IPS DF 6.9 (cell line): ENCODE data around the gene ACOT11.

ENCODE experiments used
- DNase-seq: peaks from one replicate; pipeline ENCODE4 v3.0.0-alpha.2; 2013; ENCODE audit warnings: low read depth, low spot score
- H3K27ac ChIP-seq: one replicate; pipeline ENCODE4 v1.5.1; 2013; ENCODE audit warnings: low read length, control low read depth
- H3K27me3 ChIP-seq: 2 replicates; pipeline ENCODE4 v1.6.1; 2013; ENCODE audit warnings: mild to moderate bottlenecking, low read length; ENCODE audit not compliant: control insufficient read depth, insufficient read depth
- H3K36me3 ChIP-seq: 2 replicates; pipeline ENCODE4 v1.6.1; 2013; ENCODE audit warnings: low read length; ENCODE audit not compliant: control insufficient read depth, insufficient read depth
- H3K4me1 ChIP-seq: 2 replicates; pipeline ENCODE4 v1.6.1; 2013; ENCODE audit warnings: low read length; ENCODE audit not compliant: control insufficient read depth, insufficient read depth
- H3K4me3 ChIP-seq: 2 replicates; pipeline ENCODE4 v1.5.1; 2013; ENCODE audit warnings: mild to moderate bottlenecking, low read length
- H3K9me3 ChIP-seq: 2 replicates; pipeline ENCODE4 v1.6.1; 2013; ENCODE audit warnings: low read length, inconsistent platforms; ENCODE audit not compliant: control insufficient read depth, insufficient read depth
- WGBS: extraction: QIAGEN DNeasy Blood & Tissue Kit; methylation state at CpG from one replicate; pipeline ENCODE4 v1.1.7; 2013; ENCODE audit warnings: mixed read lengths, missing lambda C conversion rate; ENCODE audit not compliant: insufficient read length, insufficient coverage; 5-methylcytosine and 5-hydroxymethylcytosine counted together

The ACOT11 gene

GRCh38 chr1:54585181-54586066 lies 37.4 kb downstream of the ACOT11 start:
- Histone ChIP-seq H3K27ac (no peak overlapping the region), H3K4me3 (no peak overlapping the region), H3K36me3 (no peaks in the 10 kb centered on the region), H3K27me3 (no peaks in the 10 kb centered on the region), H3K4me1 (peaks cover 11% of the 10 kb centered on the region), H3K9me3 (no peaks in the 10 kb centered on the region)
- no peak for DNase-seq
- WGBS: no CpG with 5 or more reads among the region's 15 CpGs

- Histone ChIP-seq H3K27me3 (no peaks in the 10 kb centered on the region), H3K4me1 (peaks cover 1% of the 10 kb centered on the region; the same call in 1 of the 2 replicates), H3K27ac (no peak overlapping the region), H3K36me3 (no peaks in the 10 kb centered on the region), H3K4me3 (no peak overlapping the region), H3K9me3 (no peaks in the 10 kb centered on the region)
- DNase-seq: no peak
- WGBS: no CpG with 5 or more reads among the region's 2 CpGs
These were observed 40.3 kb downstream of the ACOT11 start for GRCh38 chr1:54588377-54588776.

- H3K27me3 ChIP-seq: no peaks in the 10 kb centered on the region
- no CpG with 5 or more reads among the region's 5 CpGs for WGBS
- DNase-seq: no peak
- peaks cover 1% of the 10 kb centered on the region; the same call in 1 of the 2 replicates for H3K4me1 ChIP-seq
- no peak overlapping the region for H3K4me3 ChIP-seq
- H3K9me3 ChIP-seq: no peaks in the 10 kb centered on the region
- H3K36me3 ChIP-seq: no peaks in the 10 kb centered on the region
- H3K27ac ChIP-seq: no peak overlapping the region
These were observed 43.2 kb downstream of the ACOT11 start for GRCh38 chr1:54591127-54591756.

- no peak for DNase-seq
- H3K27me3 ChIP-seq: no peaks in the 10 kb centered on the region
- WGBS: no CpG with 5 or more reads among the region's 10 CpGs
- peaks cover 3% of the 10 kb centered on the region for H3K4me1 ChIP-seq
- H3K27ac ChIP-seq: no peak overlapping the region
- no peak overlapping the region for H3K4me3 ChIP-seq
- H3K9me3 ChIP-seq: no peaks in the 10 kb centered on the region
- no peaks in the 10 kb centered on the region for H3K36me3 ChIP-seq
These were observed 45.6 kb downstream of the ACOT11 start for GRCh38 chr1:54593571-54594160.

GRCh38 chr1:54594463-54594862 lies 46.4 kb downstream of the ACOT11 start:
- Histone ChIP-seq H3K9me3 (no peaks in the 10 kb centered on the region), H3K4me1 (peaks cover 3% of the 10 kb centered on the region), H3K27me3 (no peaks in the 10 kb centered on the region), H3K27ac (no peak overlapping the region), H3K36me3 (no peaks in the 10 kb centered on the region), H3K4me3 (no peak overlapping the region)
- DNase-seq: no peak
- no CpG with 5 or more reads among the region's 16 CpGs for WGBS

GRCh38 chr1:54595956-54596498 lies 48.0 kb downstream of the ACOT11 start:
- Histone ChIP-seq H3K36me3 (no peaks in the 10 kb centered on the region), H3K4me3 (no peak overlapping the region), H3K9me3 (no peaks in the 10 kb centered on the region), H3K27ac (no peak overlapping the region), H3K27me3 (no peaks in the 10 kb centered on the region), H3K4me1 (peaks cover 1% of the 10 kb centered on the region; the same call in 1 of the 2 replicates)
- no peak for DNase-seq
- no CpG with 5 or more reads among the region's 3 CpGs for WGBS

- DNase-seq: no peak
- WGBS: no CpG with 5 or more reads among the region's 3 CpGs
- no peaks in the 10 kb centered on the region for H3K36me3 ChIP-seq
These were observed 48.7 kb downstream of the ACOT11 start for GRCh38 chr1:54596756-54597155.

GRCh38 chr1:54597455-54598030 lies 49.5 kb downstream of the ACOT11 start:
- H3K4me3 ChIP-seq: no peak overlapping the region
- WGBS: no CpG with 5 or more reads among the region's 3 CpGs
- DNase-seq: no peak
- no peaks in the 10 kb centered on the region for H3K27me3 ChIP-seq
- no peaks in the 10 kb centered on the region for H3K9me3 ChIP-seq
- H3K27ac ChIP-seq: no peak overlapping the region
- no peaks in the 10 kb centered on the region for H3K36me3 ChIP-seq
- peaks cover 1% of the 10 kb centered on the region; the same call in 1 of the 2 replicates for H3K4me1 ChIP-seq

More at GRCh38 chr1:54596756-54597155, 48.7 kb downstream of the ACOT11 start:
- Histone ChIP-seq H3K27me3 (no peaks in the 10 kb centered on the region), H3K9me3 (no peaks in the 10 kb centered on the region), H3K4me3 (no peak overlapping the region), H3K27ac (no peak overlapping the region), H3K4me1 (peaks cover 1% of the 10 kb centered on the region; the same call in 1 of the 2 replicates)

- DNase-seq: no peak
- H3K9me3 ChIP-seq: no peaks in the 10 kb centered on the region
- H3K4me3 ChIP-seq: no peak overlapping the region
- no peak overlapping the region for H3K27ac ChIP-seq
- H3K4me1 ChIP-seq: peaks cover 1% of the 10 kb centered on the region; the same call in 1 of the 2 replicates
- H3K36me3 ChIP-seq: no peaks in the 10 kb centered on the region
- no peaks in the 10 kb centered on the region for H3K27me3 ChIP-seq
- no CpG with 5 or more reads among the region's 13 CpGs for WGBS
These were observed 51.3 kb downstream of the ACOT11 start for GRCh38 chr1:54599211-54599823.
